Measurements from ENCODE around the gene SVIP. TPM values are rescaled to one million over a fixed set of nuclear protein-coding genes. Genes with fewer than 3 reads are reported as not detected.

Gene SVIP
- total RNA-seq, 1 experiment from 2014 or later = 46.2 TPM

DNA sequence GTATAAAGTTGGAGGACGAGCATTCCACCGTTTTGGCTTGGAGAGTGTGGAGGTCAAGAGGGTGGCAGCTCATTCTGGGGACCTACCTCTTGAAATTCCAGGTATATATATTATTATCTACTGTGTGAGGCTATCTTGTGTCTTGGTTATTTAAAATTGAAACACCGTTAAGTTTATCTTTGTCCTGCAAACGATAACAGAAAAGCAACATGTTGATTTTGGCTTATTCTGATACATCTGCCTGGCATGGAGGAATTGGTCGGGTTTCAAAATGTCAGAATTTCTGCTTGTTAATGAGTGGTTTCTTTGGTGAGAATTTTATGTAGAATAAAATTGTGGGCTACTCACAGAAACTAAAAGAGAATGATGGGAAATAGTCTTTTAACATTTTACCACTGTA is 54.4 kb downstream of the SVIP start:
- ChIA-PET POLR2A (ENCODE audit: low non-redundant PET) (no interaction called here), CTCF (no interaction called here)
- no peak for DNase-seq (ENCODE audit: low spot score)
- Histone ChIP-seq H3K4me1 (ENCODE audit: insufficient read depth, low read length, poor library complexity, severe bottlenecking) (no peaks in the 10 kb centered on the region), H3K9me3 (ENCODE audit: low read depth, low read length, poor library complexity, severe bottlenecking) (no peaks in the 10 kb centered on the region), H3K27me3 (replicated peaks; ENCODE audit: insufficient read depth, low read depth, low read length, poor library complexity) (no peaks in the 10 kb centered on the region), H3K4me3 (ENCODE audit: low read depth, low read length, poor library complexity, severe bottlenecking) (no peak overlapping the region), H3K27ac (ENCODE audit: low read depth, low read length, poor library complexity, severe bottlenecking) (no peak overlapping the region), H3K36me3 (ENCODE audit: insufficient read depth, low read length, poor library complexity, severe bottlenecking) (no peaks in the 10 kb centered on the region)
- intact Hi-C loops (cut with micrococcal nuclease; ENCODE audit: unreplicated experiment) = no loop called here
- TF ChIP-seq, protein P1, sequence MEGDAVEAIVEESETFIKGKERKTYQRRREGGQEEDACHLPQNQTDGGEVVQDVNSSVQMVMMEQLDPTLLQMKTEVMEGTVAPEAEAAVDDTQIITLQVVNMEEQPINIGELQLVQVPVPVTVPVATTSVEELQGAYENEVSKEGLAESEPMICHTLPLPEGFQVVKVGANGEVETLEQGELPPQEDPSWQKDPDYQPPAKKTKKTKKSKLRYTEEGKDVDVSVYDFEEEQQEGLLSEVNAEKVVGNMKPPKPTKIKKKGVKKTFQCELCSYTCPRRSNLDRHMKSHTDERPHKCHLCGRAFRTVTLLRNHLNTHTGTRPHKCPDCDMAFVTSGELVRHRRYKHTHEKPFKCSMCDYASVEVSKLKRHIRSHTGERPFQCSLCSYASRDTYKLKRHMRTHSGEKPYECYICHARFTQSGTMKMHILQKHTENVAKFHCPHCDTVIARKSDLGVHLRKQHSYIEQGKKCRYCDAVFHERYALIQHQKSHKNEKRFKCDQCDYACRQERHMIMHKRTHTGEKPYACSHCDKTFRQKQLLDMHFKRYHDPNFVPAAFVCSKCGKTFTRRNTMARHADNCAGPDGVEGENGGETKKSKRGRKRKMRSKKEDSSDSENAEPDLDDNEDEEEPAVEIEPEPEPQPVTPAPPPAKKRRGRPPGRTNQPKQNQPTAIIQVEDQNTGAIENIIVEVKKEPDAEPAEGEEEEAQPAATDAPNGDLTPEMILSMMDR (conservative IDR thresholded peaks at IDR 0.05; ENCODE audit: low read depth, low read length) = no peak
- no peak for TF ChIP-seq EZH2 (IDR thresholded peaks at IDR 0.05; ENCODE audit: borderline replicate concordance, low read depth, low read length, poor library complexity, severe bottlenecking)
- no TSS peak for BruUV-seq (replicated peaks)

DNA sequence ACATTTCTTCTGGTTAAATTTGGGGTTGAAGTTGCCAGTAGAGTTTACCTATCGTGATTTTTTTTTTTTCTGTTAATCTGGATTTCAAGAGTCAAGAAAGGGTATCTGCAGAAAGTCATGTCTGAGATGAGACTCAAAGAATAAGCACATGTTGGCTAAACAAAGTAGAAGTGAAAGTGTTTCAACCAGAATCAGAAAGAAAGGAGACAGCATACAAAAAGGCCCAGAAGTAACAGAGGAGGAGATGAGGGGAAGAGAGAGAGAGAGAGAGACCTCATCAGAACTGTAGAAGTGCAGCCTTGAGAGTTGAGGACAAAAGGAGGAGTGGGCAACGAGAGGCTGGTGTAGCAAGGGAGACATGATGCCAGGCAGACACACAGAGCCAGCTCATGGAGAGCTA is 54.9 kb downstream of the SVIP start:
- BruUV-seq (replicated peaks) = no TSS peak
- intact Hi-C loops (cut with micrococcal nuclease; ENCODE audit: unreplicated experiment) = no loop called here
- CTCF ChIA-PET = no interaction called here
- H3K27me3 ChIP-seq (replicated peaks; ENCODE audit: insufficient read depth, low read depth, low read length, poor library complexity) = no peaks in the 10 kb centered on the region
- POLR2A ChIA-PET (ENCODE audit: low non-redundant PET) = no interaction called here
- no peaks in the 10 kb centered on the region for H3K4me1 ChIP-seq (ENCODE audit: insufficient read depth, low read length, poor library complexity, severe bottlenecking)
- no peak for TF ChIP-seq EZH2 (IDR thresholded peaks at IDR 0.05; ENCODE audit: borderline replicate concordance, low read depth, low read length, poor library complexity, severe bottlenecking)
- TF ChIP-seq, protein P1 (conservative IDR thresholded peaks at IDR 0.05; ENCODE audit: low read depth, low read length) = no peak
- DNase-seq (ENCODE audit: low spot score) = no peak
- H3K4me3 ChIP-seq (ENCODE audit: low read depth, low read length, poor library complexity, severe bottlenecking) = no peak overlapping the region
- no peak overlapping the region for H3K27ac ChIP-seq (ENCODE audit: low read depth, low read length, poor library complexity, severe bottlenecking)
- H3K9me3 ChIP-seq (ENCODE audit: low read depth, low read length, poor library complexity, severe bottlenecking) = no peaks in the 10 kb centered on the region
- H3K36me3 ChIP-seq (ENCODE audit: insufficient read depth, low read length, poor library complexity, severe bottlenecking) = no peaks in the 10 kb centered on the region

DNA sequence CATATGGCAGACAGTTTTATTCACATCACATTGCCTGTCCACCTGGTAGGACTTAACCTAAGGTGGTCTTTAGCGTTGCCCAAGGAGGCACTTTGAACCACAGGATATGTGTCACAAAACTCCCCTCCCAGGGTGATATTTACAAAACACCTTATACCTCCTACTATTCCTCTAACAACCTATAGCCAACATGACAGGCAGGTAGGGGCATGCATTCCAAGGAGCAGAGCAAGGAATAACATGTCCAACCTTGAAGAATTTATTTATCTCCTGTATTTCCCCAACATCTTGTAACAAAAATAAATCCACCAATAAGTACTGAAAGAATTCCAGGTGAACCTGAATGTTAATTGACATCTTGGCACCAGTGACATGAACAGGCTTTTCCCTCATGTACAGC is 60.5 kb downstream of the SVIP start:
- no peaks in the 10 kb centered on the region for H3K4me1 ChIP-seq (ENCODE audit: insufficient read depth, low read length, poor library complexity, severe bottlenecking)
- H3K4me3 ChIP-seq (ENCODE audit: low read depth, low read length, poor library complexity, severe bottlenecking) = no peak overlapping the region
- no peaks in the 10 kb centered on the region for H3K27me3 ChIP-seq (replicated peaks; ENCODE audit: insufficient read depth, low read depth, low read length, poor library complexity)
- ChIA-PET POLR2A (ENCODE audit: low non-redundant PET) (no interaction called here), CTCF (no interaction called here)
- no peaks in the 10 kb centered on the region for H3K36me3 ChIP-seq (ENCODE audit: insufficient read depth, low read length, poor library complexity, severe bottlenecking)
- TF ChIP-seq, protein P1 (conservative IDR thresholded peaks at IDR 0.05; ENCODE audit: low read depth, low read length) = no peak
- no peak for TF ChIP-seq EZH2 (IDR thresholded peaks at IDR 0.05; ENCODE audit: borderline replicate concordance, low read depth, low read length, poor library complexity, severe bottlenecking)
- no peak for DNase-seq (ENCODE audit: low spot score)
- no TSS peak for BruUV-seq (replicated peaks)
- intact Hi-C loops (cut with micrococcal nuclease; ENCODE audit: unreplicated experiment) = no loop called here
- no peaks in the 10 kb centered on the region for H3K9me3 ChIP-seq (ENCODE audit: low read depth, low read length, poor library complexity, severe bottlenecking)
- no peak overlapping the region for H3K27ac ChIP-seq (ENCODE audit: low read depth, low read length, poor library complexity, severe bottlenecking)

Other genes starting within 250 kb of the SVIP start
- gene FANCF, start 204.0 kb downstream of the SVIP start, total RNA-seq (2021) = 14.8 and 15.0 TPM in 2 replicates
- 1.8 and 3.0 TPM in 2 replicates for gene GAS2, start 163.2 kb downstream of the SVIP start, total RNA-seq (2021)
- not detected in 2 replicates for gene CCDC179, start 30.7 kb upstream of the SVIP start, total RNA-seq (2021)

All from A673 (cell line).